Embryonic facial prominence (tissue), 1 donor: ENCODE results near the gene TCF4.

Source experiments
- DNase-seq: peaks from one replicate; pipeline ENCODE4 v3.0.0-alpha.2; 2016; ENCODE audit errors: extremely low spot score

TCF4 gene

DNA sequence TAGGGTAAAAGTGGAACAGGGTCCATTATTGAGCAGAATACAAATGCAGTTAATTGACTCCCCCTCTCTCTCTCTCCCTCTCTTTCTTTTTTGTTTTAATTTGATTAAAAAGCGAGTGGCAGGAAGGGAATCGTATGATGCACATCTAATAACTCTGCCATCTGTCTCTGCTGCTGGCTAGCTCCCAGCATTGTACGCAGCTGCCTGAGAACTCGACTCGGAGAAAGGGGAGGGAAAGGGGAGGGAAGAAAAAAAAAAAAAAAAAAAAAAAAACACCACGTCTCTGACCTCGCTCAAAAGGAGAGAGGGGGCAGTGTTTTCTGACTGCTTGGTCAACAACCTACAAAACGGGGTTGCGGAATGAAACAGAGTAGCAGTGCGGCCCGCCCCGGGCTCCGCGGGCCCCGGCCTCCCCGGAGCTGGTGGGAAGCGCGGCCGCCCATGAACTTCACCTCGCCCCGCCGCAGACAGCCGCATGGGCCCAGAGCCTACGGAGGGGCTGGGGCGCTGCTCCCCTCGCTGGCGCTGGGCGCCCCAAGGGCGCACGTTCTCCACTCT lies 265.7 kb downstream of the TCF4 start:
- peak; percentile 78 for DNase-seq

DNA sequence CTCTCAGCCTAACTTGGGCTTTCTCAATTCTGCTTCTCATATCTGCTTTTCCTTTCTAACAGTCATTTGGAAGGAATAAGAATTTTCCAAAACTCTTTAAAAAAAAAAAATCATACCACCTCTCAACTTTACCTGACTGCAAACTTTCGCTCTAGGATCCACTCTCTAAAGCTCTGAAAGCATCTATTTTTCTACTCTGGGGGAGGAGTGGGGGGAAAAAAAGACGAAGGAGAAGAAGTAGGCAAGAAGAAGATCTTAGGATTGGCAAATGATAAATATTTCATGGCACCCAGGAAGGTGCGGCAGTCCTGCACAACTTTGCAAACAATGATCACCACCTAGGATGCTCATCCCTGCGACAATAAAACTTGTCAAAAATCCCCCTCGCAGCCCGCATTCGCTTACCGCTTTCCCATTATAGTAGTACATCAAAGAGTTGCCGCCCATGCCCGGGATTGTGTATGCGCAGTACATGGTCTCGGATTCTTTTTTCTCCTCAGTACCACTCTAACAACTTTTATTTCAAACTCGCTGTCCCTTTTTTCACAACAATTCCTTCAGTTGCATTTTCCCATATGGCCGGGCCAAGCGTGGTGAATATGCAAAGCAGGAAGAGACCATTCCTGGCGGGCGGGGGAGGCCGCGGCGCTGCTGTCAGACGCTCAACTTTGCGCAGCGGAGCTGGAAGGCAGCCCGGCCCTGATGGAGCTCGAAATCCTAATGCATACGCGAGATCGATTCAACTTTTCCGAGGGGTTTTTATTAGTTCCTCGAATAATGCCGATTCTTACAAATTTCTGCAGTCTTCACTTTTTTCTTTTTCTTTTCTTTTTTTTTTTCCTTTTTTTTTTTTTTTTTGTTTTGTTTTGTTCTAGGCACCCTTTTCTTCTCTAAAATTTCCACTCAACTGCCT lies 266.5 kb downstream of the TCF4 start:
- peak; percentile 85 for DNase-seq

DNA sequence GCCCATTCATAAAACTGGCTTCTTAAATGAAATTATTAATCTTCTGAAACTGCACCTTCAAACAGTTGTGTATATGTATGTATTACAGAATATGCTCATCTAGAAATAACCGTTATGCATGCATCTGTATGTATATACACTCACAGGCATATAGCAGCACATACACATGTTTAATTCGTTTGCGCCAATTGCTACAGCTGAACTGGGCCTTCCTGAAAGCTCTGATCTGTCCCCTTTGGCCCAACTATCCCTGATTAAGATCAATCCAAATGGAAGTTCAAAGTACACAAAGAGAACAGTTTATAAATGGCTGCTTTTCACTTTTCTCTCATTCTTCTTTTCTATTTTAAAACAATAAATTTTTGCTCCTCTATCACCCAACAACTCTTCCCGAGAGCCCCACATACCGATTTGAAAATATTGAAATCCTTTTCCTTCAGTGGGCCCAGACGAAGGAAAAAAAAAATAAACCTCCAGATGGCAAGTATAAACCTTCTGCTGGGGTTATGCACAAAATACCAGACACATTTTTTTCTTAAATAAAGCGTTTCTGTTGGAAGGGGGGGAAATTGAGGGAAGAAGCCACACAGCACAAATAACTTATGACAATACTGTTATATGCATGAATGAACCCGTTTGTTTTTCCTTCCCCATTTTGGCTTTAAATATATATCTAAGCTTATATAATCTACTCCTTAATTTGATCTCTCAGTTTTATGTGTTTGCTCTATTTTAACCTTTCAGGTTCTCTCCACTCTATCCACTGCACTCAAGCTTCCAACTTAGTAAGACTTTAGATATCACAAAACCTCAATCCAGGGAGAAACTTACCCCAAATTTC lies 267.3 kb downstream of the TCF4 start:
- DNase-seq = no peak

DNA sequence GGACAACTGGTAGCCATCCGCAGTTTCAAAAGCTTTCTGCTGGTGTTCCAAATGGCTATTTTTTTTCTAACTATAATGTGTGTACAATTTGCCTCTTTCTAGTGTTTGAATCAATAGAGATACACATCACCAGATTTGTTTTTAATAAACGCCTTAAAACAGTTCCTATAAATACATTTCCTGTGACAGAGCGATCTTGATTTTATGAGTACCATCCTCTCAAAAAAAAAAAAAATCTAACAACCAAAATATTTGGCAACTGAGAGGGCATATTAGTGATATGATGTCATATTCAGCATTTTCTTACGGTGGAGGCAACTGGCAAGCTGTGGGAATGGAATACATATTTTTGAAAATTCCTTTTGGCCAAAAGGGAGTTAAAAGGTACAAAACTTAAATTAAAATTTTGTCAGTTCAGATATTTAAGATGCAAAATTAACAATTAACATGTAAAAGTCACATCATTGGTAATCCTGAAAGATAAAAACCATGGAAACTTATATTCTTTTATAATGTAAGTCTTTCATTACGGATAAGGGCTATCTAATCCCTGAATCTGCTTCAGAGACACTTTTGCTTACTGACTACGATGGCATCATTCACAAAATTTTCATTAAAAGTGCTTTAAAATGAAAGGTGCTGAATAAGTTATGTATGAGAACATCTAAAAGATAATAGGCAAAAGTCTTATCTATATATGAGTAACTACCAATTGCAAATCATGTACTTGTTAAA lies 268.4 kb downstream of the TCF4 start:
- DNase-seq = no peak

DNA sequence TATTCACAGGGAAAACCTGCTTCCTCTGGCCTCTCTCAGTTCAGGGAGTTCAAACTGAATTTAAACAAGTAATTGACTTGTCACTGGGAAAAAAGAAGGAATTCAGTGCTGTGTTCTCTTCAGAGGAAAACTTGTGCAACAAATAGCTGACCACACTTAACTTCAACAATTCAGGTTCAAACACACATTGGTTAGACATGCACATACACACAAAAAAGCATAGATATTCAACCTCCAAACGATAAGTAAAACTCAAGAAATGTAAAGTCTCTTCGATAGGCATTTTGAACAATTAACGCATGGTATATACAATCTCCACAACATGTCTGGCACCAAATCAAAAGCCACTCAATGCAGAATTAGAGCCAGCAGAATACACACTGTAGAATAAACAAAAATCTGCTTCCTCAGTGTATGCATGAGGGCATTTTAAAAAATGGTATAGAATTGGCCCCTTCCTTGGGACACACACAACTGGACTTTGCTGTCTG lies 269.0 kb downstream of the TCF4 start:
- DNase-seq = no peak

DNA sequence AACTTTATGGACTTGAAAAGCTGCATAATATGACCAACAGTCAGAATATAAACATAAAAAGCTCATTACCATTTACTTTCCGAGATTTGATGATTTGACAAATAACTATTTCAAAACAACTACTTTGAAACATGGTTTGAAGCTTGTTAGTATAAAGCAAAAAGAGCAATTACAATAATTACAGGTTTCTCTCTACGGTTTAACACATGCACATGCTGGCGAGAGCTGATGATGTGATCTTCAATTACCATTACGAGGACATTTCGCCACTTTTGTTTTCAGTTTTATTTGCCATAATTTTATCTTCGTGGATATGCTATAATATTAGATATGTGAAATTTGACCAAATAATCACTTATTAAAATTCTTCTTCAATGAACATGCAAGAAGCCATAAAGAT lies 270.1 kb downstream of the TCF4 start:
- no peak for DNase-seq

DNA sequence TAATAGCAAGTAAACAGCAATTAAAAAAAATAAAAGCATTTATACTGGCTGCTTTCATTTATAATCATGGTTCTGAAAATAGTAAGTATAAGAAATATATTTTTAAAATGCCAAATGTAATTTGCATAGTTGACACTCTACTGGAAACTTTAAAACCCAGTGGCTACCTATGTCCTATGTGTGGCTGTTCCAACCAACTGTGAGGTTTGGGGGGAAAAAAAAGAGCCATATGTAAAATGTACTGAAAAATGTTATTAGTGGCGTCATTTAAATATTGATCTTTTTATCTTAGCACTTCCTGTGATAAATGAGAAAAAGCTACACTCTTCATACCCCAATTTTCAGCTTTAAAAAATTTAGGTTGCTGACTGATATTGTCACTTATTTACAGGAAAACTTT lies 270.7 kb downstream of the TCF4 start:
- no peak for DNase-seq

DNA sequence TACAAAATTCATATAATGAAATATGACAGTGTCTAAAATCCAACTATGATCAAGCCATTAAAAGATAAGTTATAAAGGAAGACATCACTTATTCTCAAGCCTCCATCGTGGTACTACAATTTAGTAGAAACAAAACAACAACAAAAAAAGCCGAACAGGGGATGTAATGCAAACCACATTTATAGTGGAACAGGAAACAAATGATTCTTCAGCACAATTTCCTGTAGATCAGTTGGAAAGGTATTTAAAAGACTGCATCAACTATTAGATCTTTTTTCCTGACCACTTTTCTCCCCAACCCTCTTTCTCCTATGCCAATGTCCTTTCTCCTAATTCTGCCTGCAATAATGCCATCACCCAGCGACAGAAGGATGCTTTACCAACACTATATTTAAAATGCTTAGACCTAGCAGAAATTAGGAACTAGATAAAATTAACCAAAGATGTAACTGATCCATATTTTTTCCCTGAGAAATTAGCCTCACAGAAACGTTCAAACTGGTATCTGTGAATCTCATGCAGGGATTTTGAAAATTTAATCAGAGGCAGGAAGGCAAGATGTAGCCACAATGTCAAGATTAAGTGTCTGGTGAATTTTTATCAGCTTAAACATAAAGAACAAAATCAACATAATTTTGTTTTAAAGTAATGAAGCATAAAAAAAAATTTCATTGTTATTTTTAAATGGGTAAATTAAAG lies 271.4 kb downstream of the TCF4 start:
- no peak for DNase-seq

DNA sequence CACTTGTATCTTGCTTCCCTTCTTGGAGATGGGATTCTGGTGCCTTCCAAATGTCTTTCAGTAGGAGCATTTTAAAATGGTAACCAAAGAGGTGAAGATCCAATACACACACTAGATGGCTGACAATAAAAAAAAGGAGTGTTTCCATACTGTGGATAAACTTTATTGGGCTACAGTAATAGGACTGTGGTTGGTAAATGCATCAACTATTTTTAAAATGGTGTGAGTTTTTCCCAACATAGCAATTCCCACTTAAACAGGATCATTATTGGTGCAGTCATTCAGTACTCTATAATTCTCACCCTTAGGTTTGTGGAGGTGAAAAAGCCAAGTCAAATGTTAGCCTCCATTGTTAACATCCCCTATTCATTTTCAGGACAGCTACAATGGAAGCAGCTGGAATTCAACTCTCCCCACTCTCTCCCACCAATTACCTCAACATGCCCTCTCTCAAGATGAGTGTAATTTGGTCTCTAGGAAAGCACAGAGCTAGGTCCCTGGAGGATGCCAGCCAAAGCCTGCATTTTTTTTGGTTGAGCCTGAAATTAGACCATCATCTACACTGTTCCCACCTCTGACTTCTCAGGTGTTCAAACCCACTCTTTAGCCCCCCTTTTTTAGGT lies 273.3 kb downstream of the TCF4 start:
- DNase-seq = no peak

DNA sequence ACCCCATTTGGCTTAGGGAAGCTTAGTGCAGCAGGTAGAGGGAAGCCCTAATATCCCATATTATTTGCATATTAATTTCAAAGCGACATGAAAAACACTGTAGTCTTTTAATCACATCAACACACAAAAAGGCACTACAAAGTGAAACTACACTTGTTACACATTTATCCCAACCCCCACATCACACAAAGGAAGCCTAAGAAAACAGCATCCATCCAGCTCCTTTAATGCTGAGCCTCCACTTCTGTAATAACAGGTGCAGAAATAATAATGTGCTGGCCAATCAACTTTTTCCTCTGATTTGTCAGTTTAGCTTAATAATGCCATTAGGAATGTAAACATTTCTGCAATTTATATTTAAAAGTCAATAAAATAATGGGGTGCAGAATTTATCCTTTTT lies 274.0 kb downstream of the TCF4 start:
- DNase-seq = no peak

DNA sequence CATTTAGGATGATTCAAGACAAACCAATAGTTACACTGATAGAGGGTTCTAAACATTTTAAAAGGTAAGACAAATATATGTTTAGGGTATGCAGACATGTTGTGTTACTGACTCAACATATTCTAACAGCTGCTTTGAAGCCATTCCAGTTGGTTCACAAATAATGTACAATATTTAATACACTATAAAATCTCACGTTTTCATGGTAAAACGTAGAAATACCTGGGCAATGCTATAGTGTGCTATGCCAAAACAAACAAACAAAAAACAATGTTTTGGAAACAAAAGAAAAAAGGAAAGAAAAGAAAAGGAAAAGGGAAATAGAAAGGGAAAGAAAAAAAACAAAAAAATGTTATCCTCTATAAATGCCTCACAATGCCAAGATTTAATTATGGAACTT lies 277.1 kb downstream of the TCF4 start:
- DNase-seq = no peak

DNA sequence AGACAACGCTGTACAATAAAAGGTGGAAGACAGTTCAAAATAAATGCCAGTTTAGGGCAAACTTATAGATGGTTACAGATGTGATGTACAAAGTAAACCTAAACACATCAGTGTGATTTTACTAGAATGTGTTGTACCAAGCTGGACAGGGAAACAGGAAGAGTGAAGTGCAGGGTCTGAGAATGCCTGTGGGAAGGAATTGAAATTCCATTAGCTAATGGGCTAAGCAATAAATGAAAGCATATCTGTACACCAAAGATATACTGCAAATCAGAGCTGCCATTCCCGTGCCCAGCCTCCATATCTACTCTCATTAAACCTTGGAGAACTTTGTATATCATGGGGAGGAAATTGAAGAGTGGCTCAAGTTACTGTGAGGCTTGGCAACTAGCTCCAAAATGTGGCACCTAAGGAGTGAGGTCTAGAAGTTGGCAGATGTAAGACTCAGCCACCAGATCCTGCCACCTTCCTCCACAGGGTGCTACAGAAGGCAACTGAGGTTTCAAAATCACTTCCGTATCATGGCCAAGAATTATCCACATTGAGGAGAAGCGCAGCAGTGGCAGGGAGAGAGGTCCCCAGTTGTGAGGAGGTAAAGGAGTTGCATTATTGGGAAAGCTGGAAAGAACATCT lies 277.8 kb downstream of the TCF4 start:
- no peak for DNase-seq

DNA sequence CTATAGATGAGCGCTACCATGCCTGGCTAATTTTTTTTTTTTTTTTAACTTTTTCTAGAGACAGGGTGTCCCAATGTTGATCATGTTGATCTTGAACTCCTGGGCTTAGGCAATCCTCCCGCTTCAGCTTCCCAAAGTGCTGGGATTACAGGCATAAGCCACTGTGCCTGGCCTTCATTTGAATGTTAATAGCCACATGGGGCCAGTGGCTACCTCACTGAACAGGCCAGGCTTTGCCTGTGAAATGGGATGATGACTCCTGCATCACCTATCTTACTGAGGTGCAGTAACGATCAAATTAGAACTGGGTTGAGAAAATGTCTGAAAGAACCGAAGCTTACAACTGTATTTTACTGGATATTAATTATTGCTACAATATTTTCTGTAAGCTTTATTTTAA lies 278.7 kb downstream of the TCF4 start:
- no peak for DNase-seq

DNA sequence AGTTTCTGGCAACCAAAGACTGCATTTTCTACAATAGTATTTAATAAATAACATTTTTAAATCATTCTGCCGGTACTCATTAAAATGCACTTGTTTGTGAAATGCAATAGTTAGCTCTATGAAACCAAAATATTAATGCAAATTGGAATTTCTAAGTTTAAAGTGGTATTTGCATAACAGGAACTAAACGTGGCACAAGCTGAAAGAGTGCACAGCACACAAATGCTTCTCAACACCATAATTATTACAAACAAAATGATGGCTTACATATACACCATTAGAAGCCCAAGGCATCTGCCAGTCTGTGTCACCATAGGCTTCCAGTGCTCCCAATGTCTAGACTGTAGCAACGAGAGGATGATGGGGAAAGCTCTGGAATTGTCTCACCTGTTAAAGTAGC lies 280.5 kb downstream of the TCF4 start:
- DNase-seq = no peak

DNA sequence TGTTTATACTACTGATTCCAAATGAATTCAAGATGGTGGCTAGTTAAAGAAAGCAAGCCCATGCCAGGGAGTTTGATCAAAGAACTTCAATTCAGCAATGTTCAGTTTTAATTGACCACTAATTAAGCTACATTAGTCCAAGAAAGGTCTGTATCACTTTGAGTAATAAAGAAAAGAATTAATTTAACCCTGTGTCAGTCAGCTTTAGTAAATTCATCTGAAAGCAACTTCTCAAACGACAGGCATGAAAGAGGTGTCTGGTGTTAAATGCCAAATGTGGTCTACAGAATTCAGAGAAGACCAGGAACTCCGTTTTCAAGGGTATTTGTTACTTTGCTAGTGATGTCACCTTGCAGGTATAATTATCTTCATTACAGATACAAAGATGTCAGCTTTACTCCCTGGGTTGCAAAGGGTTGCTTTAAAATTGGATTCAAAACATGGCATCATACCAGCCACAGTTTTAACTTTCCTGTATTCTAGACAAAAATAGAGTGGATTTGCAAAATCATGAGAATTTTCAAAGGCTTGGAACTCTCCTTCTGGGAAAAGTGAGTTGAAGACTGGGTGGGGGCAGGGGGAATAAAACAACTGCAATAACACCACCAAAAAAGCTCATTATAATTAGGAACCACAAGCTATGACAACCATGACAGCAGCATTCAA lies 281.5 kb downstream of the TCF4 start:
- DNase-seq = no peak

DNA sequence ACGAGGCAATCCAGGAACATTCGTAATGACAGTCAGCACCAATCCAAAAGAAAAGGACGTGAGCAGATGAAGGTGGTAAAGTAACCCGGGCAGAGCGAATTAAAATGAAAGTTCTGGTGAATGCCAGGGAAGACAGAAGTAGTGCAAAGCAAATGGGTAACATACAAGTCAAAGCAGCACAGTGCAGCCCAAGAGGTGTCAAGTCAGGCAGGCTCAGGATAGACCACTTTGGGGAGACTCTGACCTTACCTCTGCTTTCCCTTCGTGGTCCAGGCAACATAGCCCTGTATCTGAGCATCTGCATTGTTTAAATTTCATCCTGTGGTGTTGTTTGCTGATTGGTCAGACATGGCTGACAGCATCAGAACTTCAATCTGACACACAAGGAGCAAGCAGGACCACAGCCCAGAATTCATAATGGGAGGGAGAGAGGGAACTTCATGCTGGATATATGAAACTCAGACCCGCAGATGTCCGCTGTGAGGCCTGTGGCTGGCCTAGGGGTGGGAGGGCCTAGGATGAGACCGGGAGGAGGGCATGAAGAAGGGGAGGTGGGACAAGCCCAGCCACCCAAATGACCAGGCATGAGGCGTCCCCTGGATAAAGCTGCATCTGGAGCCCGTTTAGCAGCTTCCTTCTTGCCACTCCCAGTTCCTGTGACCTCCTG lies 285.7 kb downstream of the TCF4 start:
- no peak for DNase-seq

DNA sequence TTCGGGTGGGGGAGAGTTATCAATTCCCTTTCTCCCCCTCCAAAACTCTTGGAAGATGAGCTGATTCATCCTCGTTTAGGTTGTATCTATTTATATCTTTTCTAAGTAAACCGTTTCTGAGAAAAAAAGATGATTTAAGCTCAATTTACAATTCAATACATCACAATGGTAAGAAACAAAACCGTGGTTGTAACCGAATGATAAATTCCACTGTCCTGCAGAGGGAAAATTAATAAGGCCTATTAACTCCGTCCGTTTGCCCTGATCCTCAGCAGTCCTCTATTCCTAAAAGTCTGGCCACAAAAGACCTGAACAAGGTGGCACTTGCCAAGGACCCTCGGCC lies 286.2 kb downstream of the TCF4 start:
- DNase-seq = no peak

DNA sequence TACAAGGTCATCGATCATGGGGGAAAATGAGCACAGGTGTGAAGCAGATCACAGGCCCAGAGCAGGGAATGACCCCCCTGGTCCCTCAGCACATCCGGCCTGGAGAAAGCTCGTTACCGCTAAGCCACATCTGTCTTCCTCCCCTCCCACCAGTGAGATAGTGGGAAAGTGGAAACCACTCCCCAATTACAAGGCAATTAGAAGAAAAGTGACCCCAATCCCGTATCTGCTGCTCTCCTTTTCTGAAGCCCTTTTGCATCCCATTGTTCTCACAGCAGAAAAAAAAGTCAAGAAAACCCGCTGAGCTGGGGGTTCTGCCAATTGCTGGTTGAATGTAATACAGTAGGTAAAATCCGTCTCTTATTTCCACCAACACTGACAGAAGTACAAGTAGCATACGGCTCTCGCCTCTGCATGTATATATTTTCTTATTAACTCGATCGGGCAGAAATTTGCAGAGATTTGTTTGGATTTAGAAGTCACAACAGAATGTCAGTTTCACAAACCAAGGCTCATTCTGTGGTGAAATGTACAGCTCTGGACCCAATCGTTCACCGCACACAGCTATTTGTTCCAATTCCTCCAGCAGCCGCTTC lies 287.0 kb downstream of the TCF4 start:
- no peak for DNase-seq

DNA sequence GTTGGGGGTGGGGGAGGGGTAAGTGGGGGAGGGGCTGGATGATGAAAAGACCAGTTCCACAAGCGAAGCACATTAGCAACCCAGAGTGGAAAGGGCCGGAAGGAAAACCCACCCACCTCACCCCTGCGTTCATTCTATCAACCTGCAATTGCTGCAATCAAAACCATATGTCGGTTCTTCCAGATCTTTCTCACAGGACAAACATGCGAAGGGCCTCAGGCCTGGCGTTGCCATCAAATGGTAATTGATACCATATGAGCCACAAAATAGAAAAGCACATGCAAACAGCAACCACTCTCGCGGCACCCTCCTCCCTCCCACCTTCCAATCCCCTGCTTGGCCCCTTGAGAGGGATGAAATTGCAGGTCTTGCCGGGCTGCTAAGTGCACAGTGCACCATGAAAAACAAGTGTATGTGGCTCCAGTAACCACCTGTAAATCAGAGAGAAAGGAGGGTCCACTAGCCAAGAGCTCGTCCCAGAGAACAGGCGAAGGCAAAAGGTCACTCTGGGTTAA lies 287.5 kb downstream of the TCF4 start:
- DNase-seq = peak; percentile 76
